H1 (cell line): Measurements from ENCODE around the gene C1QTNF1. TPM values are rescaled to one million over a fixed set of nuclear protein-coding genes. Genes with fewer than 3 reads are reported as not detected.

ENCODE experiments used
- CTCF ChIA-PET: fragments of 300-600 bp; sonication (Branson Sonifier 250); formaldehyde crosslinking; loops from one replicate; lab custom pipeline; 2021; ENCODE audit not compliant: partially characterized antibody; lab: Charles Lee
- POLR2A ChIA-PET: fragments of 300-600 bp; sonication (Branson Sonifier 250); formaldehyde crosslinking; loops from one replicate; lab custom pipeline; 2021; ENCODE audit warnings: inconsistent platforms; ENCODE audit not compliant: partially characterized antibody; lab: Charles Lee
- DNase-seq, 2 experiments: peaks; one replicate each; pipeline versions ENCODE4 v3.0.0 to v3.0.0-alpha.2; 2010 to 2022; ENCODE audit warnings: low spot score in 2 of 2, low read depth in 1 of 2, mixed read lengths in 1 of 2
- FAIRE-seq: peaks from 2 replicates; lab custom pipeline; 2011; peaks lifted over from hg19 to GRCh38; lab: Jason Lieb, UNC
- H2AFZ ChIP-seq: 2 replicates; pipeline ENCODE4 v1.8.1; 2012; ENCODE audit warnings: low read length, inconsistent platforms
- H2AK5ac ChIP-seq: 2 replicates; pipeline ENCODE4 v1.6.1; 2013; ENCODE audit warnings: low read depth, low read length
- H2BK120ac ChIP-seq: replicated peaks from 2 replicates; pipeline ENCODE3; 2013; ENCODE audit warnings: low read depth, low read length, inconsistent platforms
- H2BK12ac ChIP-seq: 2 replicates; pipeline ENCODE4 v1.6.1; 2013; ENCODE audit warnings: low read depth, low read length
- H2BK15ac ChIP-seq: 2 replicates; pipeline ENCODE4 v1.6.1; 2013; ENCODE audit warnings: low read length
- H2BK20ac ChIP-seq: 2 replicates; pipeline ENCODE4 v1.6.1; 2013; ENCODE audit warnings: low read length
- H2BK5ac ChIP-seq: 2 replicates; pipeline ENCODE4 v1.6.1; 2013; ENCODE audit warnings: low read depth, low read length
- H3K14ac ChIP-seq: 2 replicates; pipeline ENCODE4 v1.6.1; 2013; ENCODE audit warnings: inconsistent platforms; ENCODE audit not compliant: insufficient read length
- H3K18ac ChIP-seq: 2 replicates; pipeline ENCODE4 v1.6.1; 2013; ENCODE audit warnings: low read length; ENCODE audit errors: extremely low read depth
- H3K23ac ChIP-seq: 2 replicates; pipeline ENCODE4 v1.6.1; 2013; ENCODE audit warnings: inconsistent platforms; ENCODE audit not compliant: insufficient read length
- H3K23me2 ChIP-seq: 2 replicates; pipeline ENCODE4 v1.6.1; 2013; ENCODE audit warnings: low read depth, low read length
- H3K27ac ChIP-seq: 2 replicates; pipeline ENCODE4 v1.6.1; 2011; ENCODE audit warnings: low read depth, low read length, inconsistent platforms
- H3K27me3 ChIP-seq, 4 experiments: replicated peaks in 1 of 4; 1 replicate in 1 of 4; 2 replicates in 3 of 4; pipeline versions ENCODE4 v1.6.1 to v1.8.1; 2011 to 2013; ENCODE audit warnings: low read length in 3 of 4, mild to moderate bottlenecking in 3 of 4, inconsistent platforms in 2 of 4, mixed read lengths in 2 of 4, moderate library complexity in 1 of 4; ENCODE audit not compliant: control insufficient read depth in 3 of 4, insufficient read depth in 3 of 4; ENCODE audit errors: extremely low read depth in 1 of 4
- H3K36me3 ChIP-seq, 4 experiments: 2 replicates each; pipeline versions ENCODE4 v1.6.1 to v1.8.1; 2011 to 2013; ENCODE audit warnings: mild to moderate bottlenecking in 4 of 4, low read length in 3 of 4, moderate library complexity in 2 of 4, control low read depth in 1 of 4, inconsistent platforms in 1 of 4; ENCODE audit not compliant: insufficient read depth in 4 of 4, control insufficient read depth in 2 of 4
- H3K4ac ChIP-seq: replicated peaks from 2 replicates; pipeline ENCODE3; 2013; ENCODE audit warnings: low read length, low read depth, mixed read lengths, inconsistent platforms; ENCODE audit not compliant: insufficient read length
- H3K4me1 ChIP-seq, 4 experiments: replicated peaks in 1 of 4; 1 replicate in 1 of 4; 2 replicates in 3 of 4; pipeline versions ENCODE4 v1.6.1 to v1.8.1; 2011 to 2013; ENCODE audit warnings: low read length in 3 of 4, inconsistent platforms in 2 of 4, mixed read lengths in 1 of 4; ENCODE audit not compliant: insufficient read depth in 4 of 4, control insufficient read depth in 3 of 4
- H3K4me2 ChIP-seq, 2 experiments: 2 replicates each; pipeline versions ENCODE4 v1.6.1 to v1.8.1; 2011 to 2013; ENCODE audit warnings: low read depth in 2 of 2, low read length in 2 of 2, control low read depth in 1 of 2, inconsistent platforms in 1 of 2, mild to moderate bottlenecking in 1 of 2; ENCODE audit not compliant: insufficient read depth in 1 of 2
- H3K4me3 ChIP-seq, 4 experiments: fragments of 200-600, 300-600 bp in 1 of 4; sonication (generic), shearing (Covaris generic), sonication (Bioruptor Twin) in 1 of 4; 2 replicates each; pipeline versions ENCODE4 v1.5.1 to v1.8.1; 2011 to 2016; ENCODE audit warnings: low read length in 4 of 4, low read depth in 3 of 4, control low read depth in 2 of 4, inconsistent platforms in 2 of 4, mild to moderate bottlenecking in 2 of 4, mixed read lengths in 1 of 4, moderate library complexity in 1 of 4; ENCODE audit not compliant: insufficient read depth in 2 of 4; ENCODE audit errors: extremely low read depth in 1 of 4
- H3K56ac ChIP-seq: replicated peaks from 2 replicates; pipeline ENCODE3; 2013; ENCODE audit warnings: low read depth, mild to moderate bottlenecking, mixed read lengths, low read length, inconsistent platforms; ENCODE audit not compliant: insufficient read length
- H3K79me1 ChIP-seq: 2 replicates; pipeline ENCODE4 v1.6.1; 2013; ENCODE audit warnings: low read depth, low read length, control low read depth
- H3K79me2 ChIP-seq, 2 experiments: 2 replicates each; pipeline versions ENCODE4 v1.6.1 to v1.8.1; 2012 to 2013; ENCODE audit warnings: low read length in 2 of 2, mild to moderate bottlenecking in 2 of 2, inconsistent platforms in 1 of 2; ENCODE audit not compliant: insufficient read depth in 2 of 2, control insufficient read depth in 1 of 2
- H3K9ac ChIP-seq, 4 experiments: replicated peaks in 1 of 4; 1 replicate in 1 of 4; 2 replicates in 3 of 4; pipeline versions ENCODE4 v1.6.1 to v1.8.1; 2011 to 2013; ENCODE audit warnings: low read depth in 3 of 4, low read length in 3 of 4, control low read depth in 2 of 4, mild to moderate bottlenecking in 2 of 4, moderate library complexity in 2 of 4, inconsistent platforms in 1 of 4; ENCODE audit errors: extremely low read depth in 1 of 4
- H3K9me3 ChIP-seq, 2 experiments: 2 replicates each; pipeline versions ENCODE4 v1.6.1 to v1.8.1; 2012 to 2013; ENCODE audit warnings: mild to moderate bottlenecking in 2 of 2, moderate library complexity in 2 of 2, control low read depth in 1 of 2, inconsistent platforms in 1 of 2, low read depth in 1 of 2, low read length in 1 of 2, mixed read lengths in 1 of 2; ENCODE audit not compliant: insufficient read depth in 2 of 2
- H4K20me1 ChIP-seq, 2 experiments: replicated peaks in 1 of 2; 2 replicates each; pipeline versions ENCODE3 to v1.8.1; 2011 to 2013; ENCODE audit warnings: inconsistent platforms in 2 of 2, low read length in 2 of 2, mild to moderate bottlenecking in 1 of 2; ENCODE audit not compliant: insufficient read depth in 2 of 2, control insufficient read depth in 1 of 2
- H4K5ac ChIP-seq: 2 replicates; pipeline ENCODE4 v1.6.1; 2013; ENCODE audit warnings: low read length, low read depth, mixed read lengths, inconsistent platforms; ENCODE audit not compliant: insufficient read length
- H4K8ac ChIP-seq: 2 replicates; pipeline ENCODE4 v1.8.0; 2013; ENCODE audit warnings: mild to moderate bottlenecking, moderate library complexity, low read length, inconsistent platforms; ENCODE audit not compliant: insufficient read depth; ENCODE audit errors: extremely low read depth
- H4K91ac ChIP-seq: replicated peaks from 2 replicates; pipeline ENCODE3; 2013; ENCODE audit warnings: low read length, mixed read lengths, inconsistent platforms; ENCODE audit not compliant: insufficient read length
- ASH2L ChIP-seq: fragments of 200-600, 300-600 bp; sonication (generic); IDR thresholded peaks from one replicate; pipeline ENCODE4 v1.7.1; 2017; ENCODE audit warnings: low read length
- BRCA1 ChIP-seq: IDR thresholded peaks from 2 replicates; pipeline ENCODE4 v1.6.1; 2012; ENCODE audit warnings: low read depth, low read length, improper control_type of control experiment
- CHD1 ChIP-seq: IDR thresholded peaks from 2 replicates; pipeline ENCODE4 v1.6.1; 2012; ENCODE audit warnings: low read depth, low read length, improper control_type of control experiment
- CTBP2 ChIP-seq: IDR thresholded peaks from 2 replicates; pipeline ENCODE4 v1.7.0; 2011; ENCODE audit warnings: borderline replicate concordance, mild to moderate bottlenecking, moderate library complexity, mixed read lengths, low read length; ENCODE audit not compliant: insufficient read depth, insufficient read length
- CTCF ChIP-seq, 3 experiments: IDR thresholded peaks; 1 replicate in 2 of 3; 2 replicates in 1 of 3; pipeline versions ENCODE4 v1.5.1 to v1.6.1; 2011; ENCODE audit warnings: low read length in 3 of 3, mild to moderate bottlenecking in 3 of 3, inconsistent platforms in 2 of 3, low read depth in 1 of 3, moderate library complexity in 1 of 3; ENCODE audit not compliant: insufficient read depth in 1 of 3; ENCODE audit errors: control extremely low read depth in 1 of 3
- FOSL1 ChIP-seq: IDR thresholded peaks from 2 replicates; pipeline ENCODE4 v1.6.1; 2011; ENCODE audit warnings: mild to moderate bottlenecking, low read depth, low read length, moderate library complexity; ENCODE audit not compliant: insufficient read depth
- GTF2F1 ChIP-seq: IDR thresholded peaks from 2 replicates; pipeline ENCODE4 v1.6.1; 2012; ENCODE audit warnings: low read depth, low read length, improper control_type of control experiment, borderline replicate concordance
- SIN3A ChIP-seq, 2 experiments: IDR thresholded peaks in 1 of 2; conservative IDR thresholded peaks in 1 of 2; 2 replicates each; pipeline ENCODE4 v1.6.1; 2011 to 2012; ENCODE audit warnings: low read length in 2 of 2, improper control_type of control experiment in 1 of 2, low read depth in 1 of 2, mild to moderate bottlenecking in 1 of 2
- WGBS, 2 experiments: shearing (Covaris generic) in 1 of 2; methylation state at CpG; one replicate each; pipeline versions ENCODE4 v1.1.6 to v1.1.7; 2013 to 2015; ENCODE audit warnings: low lambda C conversion rate in 2 of 2, mixed read lengths in 2 of 2, inconsistent platforms in 1 of 2, low coverage in 1 of 2, missing lambda C conversion rate in 1 of 2; ENCODE audit not compliant: insufficient replicate concordance in 2 of 2, insufficient coverage in 1 of 2, insufficient read length in 1 of 2; ENCODE audit errors: extremely low coverage in 1 of 2, missing lambda C conversion rate in 1 of 2; 5-methylcytosine and 5-hydroxymethylcytosine counted together
- polyA plus RNA-seq, 7 experiments: library from polyadenylated mRNA; depleted of rRNA in 3 of 7; stranded (reverse) in 5 of 7; unstranded in 2 of 7; fragments of >200 nt in 5 of 7; fragments of 200-250 nt in 2 of 7; gene quantifications; 1 replicate in 5 of 7; 2 replicates in 1 of 7; 4 replicates in 1 of 7; pipeline versions ENCODE4 v1.2.1 to v1.2.3, GENCODE V29; 2011 to 2013; ENCODE audit warnings: missing spikeins in 2 of 7, mixed read lengths in 2 of 7
- total RNA-seq: library from RNA; stranded (reverse); fragmentation: NEBNext Ultra II Directional; extraction: Animal tissue kit (Norgen Biotek cat#: 25700); gene quantifications from 2 replicates; pipeline ENCODE4 v1.2.1, GENCODE V29; 2021

Gene C1QTNF1
- total and polyA plus RNA-seq, 2 of the 8 experiments (the other 6 are each of a cell fraction or from before 2014, with no cell fraction given) = 1.5 to 2.5 TPM

DNA sequence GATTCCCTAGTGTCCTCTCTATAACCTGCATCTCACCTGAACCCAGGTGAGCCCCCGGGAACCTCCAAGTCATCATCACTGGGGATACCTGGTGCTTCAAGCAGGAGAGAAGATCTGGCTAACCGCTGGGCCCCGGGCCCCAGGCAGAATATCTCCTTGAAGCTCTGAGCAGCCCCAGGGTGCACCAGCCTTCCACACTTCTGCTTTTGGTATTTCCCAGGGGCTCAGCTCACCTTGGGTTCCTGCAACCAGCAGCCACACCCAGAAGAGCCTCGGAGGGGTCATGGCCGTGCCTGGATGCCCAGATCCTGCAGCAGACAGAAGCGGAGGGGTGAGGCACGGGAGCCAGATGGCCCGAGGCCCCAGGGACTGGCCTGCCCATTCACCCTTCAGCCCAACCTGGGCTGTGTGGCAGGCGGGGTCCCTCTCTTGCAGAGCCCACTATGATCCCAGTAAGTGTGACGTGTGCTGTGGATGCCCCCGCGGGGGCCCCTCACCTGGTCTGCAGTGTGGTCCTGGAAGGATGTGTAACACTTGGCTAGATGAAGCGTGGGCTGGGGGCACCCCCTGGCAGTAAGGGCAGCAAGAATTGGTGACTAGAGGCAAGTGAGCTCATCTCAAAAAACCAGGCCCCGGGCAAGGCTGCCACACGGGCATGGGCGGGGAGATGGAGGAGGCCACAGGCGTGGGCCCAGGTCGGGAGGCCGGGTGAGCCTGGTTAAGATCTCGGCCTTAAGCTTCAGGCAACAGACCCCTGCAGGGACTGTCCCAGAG lies 46.9 kb upstream of the C1QTNF1 start:
- H3K4me2 ChIP-seq = no peak overlapping the region
- H4K91ac ChIP-seq = no peak overlapping the region
- H3K56ac ChIP-seq = no peak overlapping the region
- no peak overlapping the region for H2BK120ac ChIP-seq
- H3K9me3 ChIP-seq = no peaks in the 10 kb centered on the region
- H3K18ac ChIP-seq = no peak overlapping the region
- H3K27me3 ChIP-seq = no peaks in the 10 kb centered on the region
- H3K36me3 ChIP-seq = no peaks in the 10 kb centered on the region; a peak in 2 of 8 replicates
- no peak overlapping the region for H3K27ac ChIP-seq
- peaks cover 0 to 2% of the 10 kb centered on the region in 2 experiments for H4K20me1 ChIP-seq
- no peak overlapping the region for H2AK5ac ChIP-seq
- no peak overlapping the region for H2BK12ac ChIP-seq
- peaks cover 0 to 20% (median 12%) of the 10 kb centered on the region in 4 experiments; a peak in 6 of 7 replicates for H3K4me1 ChIP-seq
- no peaks in the 10 kb centered on the region for H3K79me1 ChIP-seq
- no peaks in the 10 kb centered on the region; a peak in 1 of 4 replicates for H3K79me2 ChIP-seq
- no peak overlapping the region for H2BK15ac ChIP-seq
- ChIA-PET POLR2A (interaction anchor here (1.0 kb wide), 1 partner anchor 11 kb away, joined by 4 read pairs; no protein-coding TSS in a partner anchor), CTCF (interaction anchor here (0.9 to 4.4 kb wide), 5 partner anchors 10 to 112 kb away, joined by 3 to 19 read pairs (median 4); no protein-coding TSS in a partner anchor)
- H3K9ac ChIP-seq = no peak overlapping the region
- H4K8ac ChIP-seq = no peak overlapping the region
- no peaks in the 10 kb centered on the region for H3K23me2 ChIP-seq
- no peak overlapping the region for H3K4ac ChIP-seq
- no peak overlapping the region for H2AFZ ChIP-seq
- no peak overlapping the region for H3K4me3 ChIP-seq
- FAIRE-seq = no peak
- no peak overlapping the region for H2BK5ac ChIP-seq
- H2BK20ac ChIP-seq = no peak overlapping the region
- no peak for DNase-seq
- H4K5ac ChIP-seq = no peak overlapping the region
- H3K14ac ChIP-seq = no peak overlapping the region
- H3K23ac ChIP-seq = no peak overlapping the region
- 92% methylated on average over 17 of the region's 20 CpGs; no CpG with 5 or more reads in 1 of the 2 experiments for WGBS, 2 experiments
- TF ChIP-seq CTBP2 = no peak
- no peak for TF ChIP-seq BRCA1
- no peak for TF ChIP-seq GTF2F1
- TF ChIP-seq CHD1 = no peak
- no peak for TF ChIP-seq ASH2L
- TF ChIP-seq FOSL1 = no peak
- no peak for TF ChIP-seq SIN3A (conservative IDR thresholded peaks at IDR 0.05 in 1 of 2, IDR thresholded peaks at IDR 0.05 in 1 of 2; ENCODE audit: low read depth in 1 of 2, low read length in 2 of 2)
- TF ChIP-seq CTCF (IDR thresholded peaks at IDR 0.05; ENCODE audit: control extremely low read depth in 1 of 3, insufficient read depth in 1 of 3, low read depth in 1 of 3, low read length in 3 of 3) = no peak
